ENCODE measurements around the gene OSCP1.

OSCP1 gene

GRCh38 chr1:36453600-36454388 lies 3.5 kb upstream of the OSCP1 start:
- Histone ChIP-seq H3K36me3 (ENCODE audit: insufficient read depth, insufficient read length, low read length) (peaks cover 55% of the 10 kb centered on the region), H3K9ac (ENCODE audit: insufficient read length, low read depth) (no peak overlapping the region), H3K4me3 (ENCODE audit: insufficient read length, low read depth) (no peak overlapping the region), H3K27me3 (ENCODE audit: insufficient read depth, insufficient read length) (no peaks in the 10 kb centered on the region), H3K4me1 (ENCODE audit: insufficient read depth, insufficient read length) (no peaks in the 10 kb centered on the region), H3K9me3 (ENCODE audit: insufficient read depth, low read length) (no peaks in the 10 kb centered on the region)
- DNase-seq (ENCODE audit: low read depth, low spot score) = no peak
- TF ChIP-seq SUZ12 (IDR thresholded peaks at IDR 0.05; ENCODE audit: extremely low read depth, insufficient read depth, insufficient read length) (no peak), ZNF274 (IDR thresholded peaks at IDR 0.05; ENCODE audit: low read depth, low read length) (no peak)

- no peaks in the 10 kb centered on the region for H3K9me3 ChIP-seq (ENCODE audit: insufficient read depth, low read length)
- DNase-seq (ENCODE audit: low read depth, low spot score) = no peak
- peaks cover 47% of the 10 kb centered on the region for H3K36me3 ChIP-seq (ENCODE audit: insufficient read depth, insufficient read length, low read length)
- H3K4me1 ChIP-seq (ENCODE audit: insufficient read depth, insufficient read length) = no peaks in the 10 kb centered on the region
- H3K9ac ChIP-seq (ENCODE audit: insufficient read length, low read depth) = no peak overlapping the region
- TF ChIP-seq YY1 (IDR thresholded peaks at IDR 0.05; ENCODE audit: insufficient read depth, insufficient read length) (no peak), ZNF274 (IDR thresholded peaks at IDR 0.05; ENCODE audit: low read depth, low read length) (no peak), SUZ12 (IDR thresholded peaks at IDR 0.05; ENCODE audit: extremely low read depth, insufficient read depth, insufficient read length) (no peak)
- H3K27me3 ChIP-seq (ENCODE audit: insufficient read depth, insufficient read length) = no peaks in the 10 kb centered on the region
- no peak overlapping the region for H3K4me3 ChIP-seq (ENCODE audit: insufficient read length, low read depth)
Measured at GRCh38 chr1:36453051-36453450, 2.8 kb upstream of the OSCP1 start.

GRCh38 chr1:36450919-36451305 lies 661 bp upstream of the OSCP1 start:
- Histone ChIP-seq H3K4me1 (ENCODE audit: insufficient read depth, insufficient read length) (no peaks in the 10 kb centered on the region), H3K27me3 (ENCODE audit: insufficient read depth, insufficient read length) (no peaks in the 10 kb centered on the region), H3K4me3 (ENCODE audit: insufficient read length, low read depth) (peak overlapping the region; percentile 80), H3K9me3 (ENCODE audit: insufficient read depth, low read length) (no peaks in the 10 kb centered on the region), H3K9ac (ENCODE audit: insufficient read length, low read depth) (peak overlapping the region; percentile 93), H3K36me3 (ENCODE audit: insufficient read depth, insufficient read length, low read length) (peaks cover 28% of the 10 kb centered on the region)
- no peak for DNase-seq (ENCODE audit: low read depth, low spot score)
- TF ChIP-seq YY1 (IDR thresholded peaks at IDR 0.05; ENCODE audit: insufficient read depth, insufficient read length) = no peak
- no peak for TF ChIP-seq ZNF274 (IDR thresholded peaks at IDR 0.05; ENCODE audit: low read depth, low read length)
- no peak for TF ChIP-seq SUZ12 (IDR thresholded peaks at IDR 0.05; ENCODE audit: extremely low read depth, insufficient read depth, insufficient read length)

- H3K36me3 ChIP-seq (ENCODE audit: insufficient read depth, insufficient read length, low read length) = peaks cover 5% of the 10 kb centered on the region
- no peaks in the 10 kb centered on the region for H3K9me3 ChIP-seq (ENCODE audit: insufficient read depth, low read length)
- H3K27me3 ChIP-seq (ENCODE audit: insufficient read depth, insufficient read length) = no peaks in the 10 kb centered on the region
- no peak overlapping the region for H3K4me3 ChIP-seq (ENCODE audit: insufficient read length, low read depth)
- DNase-seq (ENCODE audit: low read depth, low spot score) = no peak
- TF ChIP-seq SUZ12 (IDR thresholded peaks at IDR 0.05; ENCODE audit: extremely low read depth, insufficient read depth, insufficient read length) (no peak), ZNF274 (IDR thresholded peaks at IDR 0.05; ENCODE audit: low read depth, low read length) (no peak), YY1 (IDR thresholded peaks at IDR 0.05; ENCODE audit: insufficient read depth, insufficient read length) (no peak)
- no peak overlapping the region for H3K9ac ChIP-seq (ENCODE audit: insufficient read length, low read depth)
- no peaks in the 10 kb centered on the region for H3K4me1 ChIP-seq (ENCODE audit: insufficient read depth, insufficient read length)
Measured at GRCh38 chr1:36448530-36449056, 1.7 kb downstream of the OSCP1 start.

- no peak for TF ChIP-seq ZNF274 (IDR thresholded peaks at IDR 0.05; ENCODE audit: low read depth, low read length)
- TF ChIP-seq SUZ12 (IDR thresholded peaks at IDR 0.05; ENCODE audit: extremely low read depth, insufficient read depth, insufficient read length) = no peak
- no peak for TF ChIP-seq YY1 (IDR thresholded peaks at IDR 0.05; ENCODE audit: insufficient read depth, insufficient read length)
Measured at GRCh38 chr1:36447450-36447849, 2.8 kb downstream of the OSCP1 start.

GRCh38 chr1:36446746-36447145 lies 3.5 kb downstream of the OSCP1 start:
- Histone ChIP-seq H3K4me3 (ENCODE audit: insufficient read length, low read depth) (no peak overlapping the region), H3K4me1 (ENCODE audit: insufficient read depth, insufficient read length) (no peaks in the 10 kb centered on the region), H3K9me3 (ENCODE audit: insufficient read depth, low read length) (no peaks in the 10 kb centered on the region), H3K9ac (ENCODE audit: insufficient read length, low read depth) (no peak overlapping the region), H3K36me3 (ENCODE audit: insufficient read depth, insufficient read length, low read length) (no peaks in the 10 kb centered on the region), H3K27me3 (ENCODE audit: insufficient read depth, insufficient read length) (no peaks in the 10 kb centered on the region)
- TF ChIP-seq ZNF274 (IDR thresholded peaks at IDR 0.05; ENCODE audit: low read depth, low read length) (no peak), YY1 (IDR thresholded peaks at IDR 0.05; ENCODE audit: insufficient read depth, insufficient read length) (no peak), SUZ12 (IDR thresholded peaks at IDR 0.05; ENCODE audit: extremely low read depth, insufficient read depth, insufficient read length) (no peak)
- no peak for DNase-seq (ENCODE audit: low read depth, low spot score)

More at GRCh38 chr1:36447450-36447849, 2.8 kb downstream of the OSCP1 start:
- H3K36me3 ChIP-seq (ENCODE audit: insufficient read depth, insufficient read length, low read length) = no peaks in the 10 kb centered on the region
- no peaks in the 10 kb centered on the region for H3K9me3 ChIP-seq (ENCODE audit: insufficient read depth, low read length)
- H3K4me3 ChIP-seq (ENCODE audit: insufficient read length, low read depth) = no peak overlapping the region
- H3K4me1 ChIP-seq (ENCODE audit: insufficient read depth, insufficient read length) = no peaks in the 10 kb centered on the region
- H3K9ac ChIP-seq (ENCODE audit: insufficient read length, low read depth) = no peak overlapping the region
- no peaks in the 10 kb centered on the region for H3K27me3 ChIP-seq (ENCODE audit: insufficient read depth, insufficient read length)
- no peak for DNase-seq (ENCODE audit: low read depth, low spot score)

- H3K9ac ChIP-seq (ENCODE audit: insufficient read length, low read depth) = no peak overlapping the region
- H3K4me3 ChIP-seq (ENCODE audit: insufficient read length, low read depth) = no peak overlapping the region
- TF ChIP-seq ZNF274 (IDR thresholded peaks at IDR 0.05; ENCODE audit: low read depth, low read length) (no peak), YY1 (IDR thresholded peaks at IDR 0.05; ENCODE audit: insufficient read depth, insufficient read length) (no peak), SUZ12 (IDR thresholded peaks at IDR 0.05; ENCODE audit: extremely low read depth, insufficient read depth, insufficient read length) (no peak)
- peak; percentile 57 for DNase-seq (ENCODE audit: low read depth, low spot score)
- H3K4me1 ChIP-seq (ENCODE audit: insufficient read depth, insufficient read length) = no peaks in the 10 kb centered on the region
- H3K36me3 ChIP-seq (ENCODE audit: insufficient read depth, insufficient read length, low read length) = no peaks in the 10 kb centered on the region
- H3K9me3 ChIP-seq (ENCODE audit: insufficient read depth, low read length) = no peaks in the 10 kb centered on the region
- H3K27me3 ChIP-seq (ENCODE audit: insufficient read depth, insufficient read length) = no peaks in the 10 kb centered on the region
Measured at GRCh38 chr1:36446271-36446670, 4.0 kb downstream of the OSCP1 start.

All from NT2/D1 (cell line).